KMS-11 (cell line): ENCODE data around the gene TMEM163.

Source experiments
- H2AFZ ChIP-seq: fragments of 200-600 bp; sonication (generic); 2 replicates; pipeline ENCODE4 v1.6.1; 2016; ENCODE audit warnings: antibody characterized with exemption, mixed run types, low read depth
- H3K27ac ChIP-seq: fragments of 200-600 bp; sonication (generic); 2 replicates; pipeline ENCODE4 v1.6.1; 2016; ENCODE audit warnings: mild to moderate bottlenecking, mixed run types
- H3K27me3 ChIP-seq: fragments of 200-600 bp; sonication (generic); 2 replicates; pipeline ENCODE4 v1.6.1; 2017; ENCODE audit warnings: mild to moderate bottlenecking, low read depth, mixed run types, moderate library complexity; ENCODE audit not compliant: insufficient read depth
- H3K36me3 ChIP-seq: fragments of 200-600 bp; sonication (generic); 2 replicates; pipeline ENCODE4 v1.6.1; 2017; ENCODE audit warnings: mild to moderate bottlenecking, mixed run types; ENCODE audit not compliant: insufficient read depth
- H3K4me1 ChIP-seq: fragments of 200-600 bp; sonication (generic); 2 replicates; pipeline ENCODE4 v1.6.1; 2016; ENCODE audit warnings: mild to moderate bottlenecking, low read depth, mixed run types; ENCODE audit not compliant: poor library complexity, severe bottlenecking
- H3K4me2 ChIP-seq: fragments of 200-600 bp; sonication (generic); 2 replicates; pipeline ENCODE4 v1.7.0; 2016; ENCODE audit warnings: mild to moderate bottlenecking, mixed run types
- H3K4me3 ChIP-seq: fragments of 200-600 bp; sonication (generic); IDR thresholded peaks from 2 replicates; pipeline ENCODE4 v1.6.1; 2017; ENCODE audit warnings: low read depth, low read length, mixed read lengths; ENCODE audit not compliant: insufficient read depth
- H3K79me2 ChIP-seq: fragments of 200-600 bp; sonication (generic); 2 replicates; pipeline ENCODE4 v1.6.1; 2016; ENCODE audit warnings: low read depth, mixed run types; ENCODE audit not compliant: insufficient read depth
- H3K9ac ChIP-seq: fragments of 200-600 bp; sonication (generic); 2 replicates; pipeline ENCODE4 v1.6.1; 2016; ENCODE audit warnings: mild to moderate bottlenecking, mixed run types
- H4K20me1 ChIP-seq: fragments of 200-600 bp; sonication (generic); 2 replicates; pipeline ENCODE4 v1.6.1; 2016; ENCODE audit warnings: mild to moderate bottlenecking, mixed run types; ENCODE audit not compliant: insufficient read depth
- CTCF ChIP-seq: fragments of 200-600 bp; sonication (generic); conservative IDR thresholded peaks from 2 replicates; pipeline ENCODE4 v1.6.1; 2017; ENCODE audit warnings: low read depth, mild to moderate bottlenecking, antibody characterized with exemption, low read length, moderate library complexity, mixed read lengths

The TMEM163 gene

DNA sequence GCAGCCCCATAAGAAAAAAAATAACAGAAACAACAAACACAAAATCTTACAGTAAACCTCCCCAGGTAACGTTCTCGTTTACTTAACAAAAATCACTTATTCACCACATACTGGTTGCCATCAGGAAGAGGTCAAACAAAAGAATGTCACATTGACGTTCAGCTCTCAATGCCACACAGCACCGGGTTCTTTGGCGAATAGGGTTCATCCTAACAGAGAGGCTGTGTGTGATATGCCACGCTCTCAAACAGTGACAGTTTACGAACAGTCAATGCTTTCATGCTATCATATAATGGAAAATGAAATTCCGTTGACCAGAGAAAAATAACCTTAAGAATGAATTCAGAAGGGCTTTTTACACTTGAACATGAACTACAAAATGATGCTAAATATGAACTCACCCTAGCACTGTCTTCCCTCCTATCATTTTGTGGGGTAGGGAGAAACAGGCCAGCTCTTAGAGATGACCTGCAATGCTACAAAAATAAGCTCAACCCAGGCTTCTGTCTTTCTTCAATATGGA is 2.0 kb downstream of the TMEM163 start:
- Histone ChIP-seq H3K4me3 (no peak overlapping the region), H3K36me3 (no peaks in the 10 kb centered on the region), H2AFZ (no peak overlapping the region), H3K27ac (no peak overlapping the region), H3K4me2 (no peak overlapping the region), H3K4me1 (no peaks in the 10 kb centered on the region), H3K79me2 (no peaks in the 10 kb centered on the region), H3K9ac (no peak overlapping the region), H3K27me3 (no peaks in the 10 kb centered on the region), H4K20me1 (no peaks in the 10 kb centered on the region)
- TF ChIP-seq CTCF, result no peak

DNA sequence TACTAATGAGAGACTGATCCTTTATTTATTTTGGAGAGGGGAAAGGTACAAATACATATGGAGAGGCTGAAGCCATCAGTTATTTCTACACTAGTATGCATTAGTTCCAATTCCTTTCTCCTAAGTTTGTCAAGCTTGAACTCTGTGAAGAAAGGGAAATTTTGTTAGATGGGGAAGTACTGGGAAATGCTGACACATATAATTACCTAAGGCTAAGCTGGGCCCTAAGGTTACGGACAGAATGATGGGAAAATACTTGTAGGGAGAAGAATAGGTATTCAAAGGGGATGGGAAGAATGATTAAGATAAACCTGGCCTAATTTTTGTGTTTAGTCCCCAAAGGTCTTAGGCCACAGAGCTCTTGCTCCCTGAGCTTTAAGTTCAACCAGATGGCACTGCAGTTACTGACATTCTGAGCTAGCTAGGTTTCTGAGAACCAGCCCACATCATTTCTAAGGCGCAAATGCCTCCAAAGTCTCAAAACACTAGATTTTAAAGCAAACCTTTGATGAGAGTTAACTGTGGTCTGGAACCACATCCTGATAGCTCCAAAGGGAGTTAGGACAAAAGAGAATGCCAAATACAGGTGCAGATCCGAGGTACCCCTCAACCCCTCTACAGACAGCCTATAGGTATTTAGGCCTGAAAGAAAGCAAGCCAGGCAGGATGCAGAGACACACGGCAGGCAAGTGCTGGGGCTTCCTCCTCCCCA is 2.7 kb downstream of the TMEM163 start:
- no peaks in the 10 kb centered on the region for H3K27me3 ChIP-seq
- H3K36me3 ChIP-seq, result no peaks in the 10 kb centered on the region
- no peaks in the 10 kb centered on the region for H3K4me1 ChIP-seq
- no peaks in the 10 kb centered on the region for H4K20me1 ChIP-seq
- no peak overlapping the region for H3K27ac ChIP-seq
- no peak overlapping the region for H3K9ac ChIP-seq
- no peak for TF ChIP-seq CTCF
- H3K4me2 ChIP-seq, result no peak overlapping the region
- no peak overlapping the region for H2AFZ ChIP-seq
- H3K4me3 ChIP-seq, result no peak overlapping the region
- H3K79me2 ChIP-seq, result no peaks in the 10 kb centered on the region

DNA sequence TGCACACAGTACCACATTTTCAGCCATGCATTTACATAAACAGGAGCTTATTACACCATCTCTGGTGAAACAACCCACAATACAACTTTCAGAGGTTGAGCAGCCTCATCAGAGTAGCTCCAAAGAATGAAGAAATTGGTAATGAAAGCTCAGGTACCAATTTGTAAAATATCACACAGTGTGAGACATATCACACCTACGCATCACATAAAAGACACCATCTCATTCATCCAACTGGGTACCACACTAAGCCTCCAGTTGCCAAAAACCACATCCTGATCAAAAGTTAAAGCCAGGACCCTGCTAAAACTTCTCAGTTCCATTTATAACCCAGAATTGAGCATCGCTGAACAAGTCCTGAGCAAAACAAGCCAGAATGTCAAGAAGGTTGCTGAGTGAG is 4.6 kb downstream of the TMEM163 start:
- Histone ChIP-seq H3K4me1 (no peaks in the 10 kb centered on the region), H2AFZ (no peak overlapping the region), H4K20me1 (no peaks in the 10 kb centered on the region), H3K27me3 (no peaks in the 10 kb centered on the region), H3K36me3 (no peaks in the 10 kb centered on the region), H3K4me3 (no peak overlapping the region), H3K27ac (no peak overlapping the region), H3K4me2 (no peak overlapping the region), H3K79me2 (no peaks in the 10 kb centered on the region), H3K9ac (no peak overlapping the region)
- no peak for TF ChIP-seq CTCF

GRCh38 chr2:134713606-134714005 is 5.2 kb downstream of the TMEM163 start:
- H4K20me1 ChIP-seq, result no peaks in the 10 kb centered on the region
- no peaks in the 10 kb centered on the region for H3K4me1 ChIP-seq
- no peak overlapping the region for H3K4me3 ChIP-seq
- H2AFZ ChIP-seq, result no peak overlapping the region
- no peaks in the 10 kb centered on the region for H3K27me3 ChIP-seq
- H3K9ac ChIP-seq, result no peak overlapping the region
- no peaks in the 10 kb centered on the region for H3K79me2 ChIP-seq
- H3K36me3 ChIP-seq, result no peaks in the 10 kb centered on the region
- H3K27ac ChIP-seq, result no peak overlapping the region
- TF ChIP-seq CTCF, result no peak
- H3K4me2 ChIP-seq, result no peak overlapping the region
